ENCODE data around the gene GNG4. TPM values are rescaled to one million over a fixed set of nuclear protein-coding genes. Genes with fewer than 3 reads are reported as not detected.
"Not testable (repeated sequence)": the region's sequence is repeated elsewhere in the genome, so short reads cannot be mapped to it uniquely, and the experiment has no call there.

GNG4 gene
- total RNA-seq, 1 experiment from 2014 or later = 34.4 TPM

GRCh38 chr1:235573880-235574279 is 75.7 kb downstream of the GNG4 start:
- Histone ChIP-seq H3K27me3 (ENCODE audit: insufficient read depth, low read length) (no peaks in the 10 kb centered on the region), H4K91ac (ENCODE audit: insufficient read length, low read depth, low read length) (no peak overlapping the region), H3K4ac (ENCODE audit: low read depth, low read length) (no peak overlapping the region), H2AFZ (ENCODE audit: low read length) (no peak overlapping the region), H4K5ac (ENCODE audit: insufficient read length, low read depth, low read length) (no peak overlapping the region), H2BK12ac (ENCODE audit: insufficient read length, low read depth, low read length) (no peak overlapping the region), H2BK120ac (ENCODE audit: low read depth, low read length, poor library complexity, severe bottlenecking) (no peak overlapping the region), H3K27ac (ENCODE audit: insufficient read length, low read depth, low read length) (no peak overlapping the region), H3K79me1 (ENCODE audit: insufficient read depth, low read depth, low read length, poor library complexity, severe bottlenecking) (no peaks in the 10 kb centered on the region), H4K8ac (replicated peaks; ENCODE audit: insufficient read length, low read depth, low read length) (no peak overlapping the region), H3K79me2 (ENCODE audit: insufficient read depth, low read length) (no peaks in the 10 kb centered on the region), H3K9ac (ENCODE audit: extremely low read depth, insufficient read length, low read length) (no peak overlapping the region), H3K56ac (ENCODE audit: insufficient read length, low read depth, low read length) (no peak overlapping the region), H3T11ph (ENCODE audit: low read length) (no peak overlapping the region), H3K18ac (ENCODE audit: insufficient read length, low read depth, low read length) (no peak overlapping the region), H3K4me1 (ENCODE audit: insufficient read depth, low read length) (no peaks in the 10 kb centered on the region), H2BK20ac (ENCODE audit: low read depth, low read length, poor library complexity, severe bottlenecking) (no peak overlapping the region), H2BK15ac (ENCODE audit: low read depth, low read length) (no peak overlapping the region), H2AK5ac (ENCODE audit: insufficient read length, low read length) (no peak overlapping the region), H3K14ac (ENCODE audit: insufficient read depth, low read length) (no peak overlapping the region), H2BK5ac (ENCODE audit: insufficient read length, low read length) (no peak overlapping the region), H3K9me3 (ENCODE audit: control insufficient read depth, low read depth, low read length) (no peaks in the 10 kb centered on the region), H4K20me1 (ENCODE audit: control insufficient read depth, insufficient read depth, insufficient read length) (no peaks in the 10 kb centered on the region), H3K23ac (ENCODE audit: insufficient read length, low read depth, low read length) (no peak overlapping the region), H3K4me2 (ENCODE audit: insufficient read depth, insufficient read length, low read length) (no peak overlapping the region), H3K23me2 (ENCODE audit: insufficient read length, low read depth, low read length, poor library complexity, severe bottlenecking) (no peaks in the 10 kb centered on the region)
- H3K4me3 Mint-ChIP-seq = no peak overlapping the region
- WGBS (ENCODE audit: extremely low coverage, insufficient read length, low lambda C conversion rate) = no CpG with 5 or more reads among the region's 2 CpGs
- H3K9me3 Mint-ChIP-seq = no peaks in the 10 kb centered on the region; a peak in 2 of 5 replicates
- TF ChIP-seq, protein P1, sequence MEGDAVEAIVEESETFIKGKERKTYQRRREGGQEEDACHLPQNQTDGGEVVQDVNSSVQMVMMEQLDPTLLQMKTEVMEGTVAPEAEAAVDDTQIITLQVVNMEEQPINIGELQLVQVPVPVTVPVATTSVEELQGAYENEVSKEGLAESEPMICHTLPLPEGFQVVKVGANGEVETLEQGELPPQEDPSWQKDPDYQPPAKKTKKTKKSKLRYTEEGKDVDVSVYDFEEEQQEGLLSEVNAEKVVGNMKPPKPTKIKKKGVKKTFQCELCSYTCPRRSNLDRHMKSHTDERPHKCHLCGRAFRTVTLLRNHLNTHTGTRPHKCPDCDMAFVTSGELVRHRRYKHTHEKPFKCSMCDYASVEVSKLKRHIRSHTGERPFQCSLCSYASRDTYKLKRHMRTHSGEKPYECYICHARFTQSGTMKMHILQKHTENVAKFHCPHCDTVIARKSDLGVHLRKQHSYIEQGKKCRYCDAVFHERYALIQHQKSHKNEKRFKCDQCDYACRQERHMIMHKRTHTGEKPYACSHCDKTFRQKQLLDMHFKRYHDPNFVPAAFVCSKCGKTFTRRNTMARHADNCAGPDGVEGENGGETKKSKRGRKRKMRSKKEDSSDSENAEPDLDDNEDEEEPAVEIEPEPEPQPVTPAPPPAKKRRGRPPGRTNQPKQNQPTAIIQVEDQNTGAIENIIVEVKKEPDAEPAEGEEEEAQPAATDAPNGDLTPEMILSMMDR (conservative IDR thresholded peaks at IDR 0.05) = no peak
- no peak overlapping the region for H3K27ac Mint-ChIP-seq
- peaks cover 8 to 16% (median 13%) of the 10 kb centered on the region in 3 experiments; a peak in 6 of 7 replicates for H3K36me3 Mint-ChIP-seq (ENCODE audit: insufficient read depth in 1 of 3, low read depth in 3 of 3)
- no peaks in the 10 kb centered on the region for H3K27me3 Mint-ChIP-seq (ENCODE audit: low read depth)
- H3K4me1 Mint-ChIP-seq = no peaks in the 10 kb centered on the region
- DNase-seq = no peak

GRCh38 chr1:235572971-235573370 is 76.6 kb downstream of the GNG4 start:
- H4K5ac ChIP-seq (ENCODE audit: insufficient read length, low read depth, low read length); H3K4me3 Mint-ChIP-seq; H4K8ac ChIP-seq (replicated peaks; ENCODE audit: insufficient read length, low read depth, low read length); H3K4ac ChIP-seq (ENCODE audit: low read depth, low read length); H2BK120ac ChIP-seq (ENCODE audit: low read depth, low read length, poor library complexity, severe bottlenecking); H2AK5ac ChIP-seq (ENCODE audit: insufficient read length, low read length); H3K23ac ChIP-seq (ENCODE audit: insufficient read length, low read depth, low read length); H3K18ac ChIP-seq (ENCODE audit: insufficient read length, low read depth, low read length); H3K56ac ChIP-seq (ENCODE audit: insufficient read length, low read depth, low read length); H3K27ac Mint-ChIP-seq; H3K27me3 ChIP-seq (ENCODE audit: insufficient read depth, low read length); H3K9me3 Mint-ChIP-seq; H3K27me3 Mint-ChIP-seq (ENCODE audit: low read depth); H3T11ph ChIP-seq (ENCODE audit: low read length); H2BK5ac ChIP-seq (ENCODE audit: insufficient read length, low read length); H3K27ac ChIP-seq (ENCODE audit: insufficient read length, low read depth, low read length); H4K91ac ChIP-seq (ENCODE audit: insufficient read length, low read depth, low read length); H3K9me3 ChIP-seq (ENCODE audit: control insufficient read depth, low read depth, low read length); H3K79me1 ChIP-seq (ENCODE audit: insufficient read depth, low read depth, low read length, poor library complexity, severe bottlenecking); H2BK12ac ChIP-seq (ENCODE audit: insufficient read length, low read depth, low read length); H3K4me2 ChIP-seq (ENCODE audit: insufficient read depth, insufficient read length, low read length); H4K20me1 ChIP-seq (ENCODE audit: control insufficient read depth, insufficient read depth, insufficient read length); DNase-seq; H3K9ac ChIP-seq (ENCODE audit: extremely low read depth, insufficient read length, low read length); H3K23me2 ChIP-seq (ENCODE audit: insufficient read length, low read depth, low read length, poor library complexity, severe bottlenecking); H3K4me1 ChIP-seq (ENCODE audit: insufficient read depth, low read length); H2AFZ ChIP-seq (ENCODE audit: low read length); H3K4me1 Mint-ChIP-seq; H2BK15ac ChIP-seq (ENCODE audit: low read depth, low read length); H3K14ac ChIP-seq (ENCODE audit: insufficient read depth, low read length); H3K79me2 ChIP-seq (ENCODE audit: insufficient read depth, low read length); H3K36me3 Mint-ChIP-seq (ENCODE audit: insufficient read depth in 1 of 3, low read depth in 3 of 3); H2BK20ac ChIP-seq (ENCODE audit: low read depth, low read length, poor library complexity, severe bottlenecking): not testable (repeated sequence)
- WGBS (ENCODE audit: extremely low coverage, insufficient read length, low lambda C conversion rate) = no CpG with 5 or more reads among the region's 5 CpGs
